HEK293 (cell line): Measurements from ENCODE around the gene DDX24.
A peak's percentile ranks its signal among the peaks of the same experiment; 100 is the strongest.

Source experiments
- CTCF ChIP-seq: fragments of 450-650 bp; formaldehyde crosslinking; IDR thresholded peaks from 2 replicates; pipeline ENCODE4 v1.5.1; 2016; ENCODE audit warnings: missing biosample characterization, missing genetic modification characterization
- EGR2 ChIP-seq: fragments of 450-650 bp; formaldehyde crosslinking; IDR thresholded peaks from 2 replicates; pipeline ENCODE4 v1.5.1; 2016; ENCODE audit warnings: low read depth, missing biosample characterization, missing genetic modification characterization
- HOXD13 ChIP-seq: sonication (generic); formaldehyde crosslinking; IDR thresholded peaks from 2 replicates; pipeline ENCODE4 v1.8.0; 2022; ENCODE audit warnings: missing genetic modification reagents, borderline replicate concordance
- ZNF426 ChIP-seq: fragments of 450-650 bp; formaldehyde crosslinking; IDR thresholded peaks from 2 replicates; pipeline ENCODE4 v1.5.1; 2017; ENCODE audit warnings: missing biosample characterization, missing genetic modification characterization, mild to moderate bottlenecking, inconsistent platforms, moderate library complexity
- ZNF623 ChIP-seq: fragments of 450-650 bp; formaldehyde crosslinking; IDR thresholded peaks from 2 replicates; pipeline ENCODE4 v1.5.1; 2016; ENCODE audit warnings: missing biosample characterization, missing genetic modification characterization
- ZNF747 ChIP-seq: fragments of 450-650 bp; formaldehyde crosslinking; IDR thresholded peaks from 2 replicates; pipeline ENCODE4 v1.5.1; 2016; ENCODE audit warnings: missing biosample characterization, missing genetic modification characterization
- TF ChIP-seq, protein P1 (sequence below): IDR thresholded peaks from 2 replicates; pipeline ENCODE4 v1.6.1; 2011; ENCODE audit warnings: mild to moderate bottlenecking, low read depth, low read length, borderline replicate concordance
- TF ChIP-seq, protein P2 (sequence below): fragments of 450-650 bp; formaldehyde crosslinking; IDR thresholded peaks from 2 replicates; pipeline ENCODE4 v1.5.1; 2016; ENCODE audit warnings: missing biosample characterization, missing genetic modification characterization, low read depth

DNA sequence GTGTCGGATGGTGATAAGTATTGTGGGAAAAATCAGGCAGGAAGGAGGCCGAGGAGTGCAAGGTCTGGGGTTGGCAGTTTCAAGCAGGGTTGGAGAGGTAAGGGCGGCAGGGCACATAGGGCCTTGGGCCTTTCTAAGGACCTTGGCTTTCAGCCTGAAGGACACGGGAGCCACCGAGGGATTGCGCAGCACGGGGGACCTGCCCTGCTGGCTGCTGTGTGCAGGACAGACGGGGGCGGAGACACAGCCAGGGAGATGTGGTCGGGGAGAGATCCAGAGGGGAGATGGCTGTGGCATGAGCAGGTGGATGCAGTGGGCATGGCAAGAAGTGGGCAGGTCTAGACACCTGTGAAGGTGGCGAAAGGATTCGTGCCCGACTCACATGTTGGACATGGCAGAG is 40.2 kb downstream of the DDX24 start:
- TF ChIP-seq ZNF747 (tag by site-specific recombination) (no peak), CTCF (no peak), EGR2 (0 out of 2 replicates have a peak, but pooled peaks have one; percentile 12), ZNF426 (no peak), HOXD13 (CRISPR knock-in tag) (no peak), ZNF623 (tag by site-specific recombination) (no peak)
- TF ChIP-seq, protein P1, sequence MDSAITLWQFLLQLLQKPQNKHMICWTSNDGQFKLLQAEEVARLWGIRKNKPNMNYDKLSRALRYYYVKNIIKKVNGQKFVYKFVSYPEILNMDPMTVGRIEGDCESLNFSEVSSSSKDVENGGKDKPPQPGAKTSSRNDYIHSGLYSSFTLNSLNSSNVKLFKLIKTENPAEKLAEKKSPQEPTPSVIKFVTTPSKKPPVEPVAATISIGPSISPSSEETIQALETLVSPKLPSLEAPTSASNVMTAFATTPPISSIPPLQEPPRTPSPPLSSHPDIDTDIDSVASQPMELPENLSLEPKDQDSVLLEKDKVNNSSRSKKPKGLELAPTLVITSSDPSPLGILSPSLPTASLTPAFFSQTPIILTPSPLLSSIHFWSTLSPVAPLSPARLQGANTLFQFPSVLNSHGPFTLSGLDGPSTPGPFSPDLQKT: no peak
- TF ChIP-seq, protein P2, sequence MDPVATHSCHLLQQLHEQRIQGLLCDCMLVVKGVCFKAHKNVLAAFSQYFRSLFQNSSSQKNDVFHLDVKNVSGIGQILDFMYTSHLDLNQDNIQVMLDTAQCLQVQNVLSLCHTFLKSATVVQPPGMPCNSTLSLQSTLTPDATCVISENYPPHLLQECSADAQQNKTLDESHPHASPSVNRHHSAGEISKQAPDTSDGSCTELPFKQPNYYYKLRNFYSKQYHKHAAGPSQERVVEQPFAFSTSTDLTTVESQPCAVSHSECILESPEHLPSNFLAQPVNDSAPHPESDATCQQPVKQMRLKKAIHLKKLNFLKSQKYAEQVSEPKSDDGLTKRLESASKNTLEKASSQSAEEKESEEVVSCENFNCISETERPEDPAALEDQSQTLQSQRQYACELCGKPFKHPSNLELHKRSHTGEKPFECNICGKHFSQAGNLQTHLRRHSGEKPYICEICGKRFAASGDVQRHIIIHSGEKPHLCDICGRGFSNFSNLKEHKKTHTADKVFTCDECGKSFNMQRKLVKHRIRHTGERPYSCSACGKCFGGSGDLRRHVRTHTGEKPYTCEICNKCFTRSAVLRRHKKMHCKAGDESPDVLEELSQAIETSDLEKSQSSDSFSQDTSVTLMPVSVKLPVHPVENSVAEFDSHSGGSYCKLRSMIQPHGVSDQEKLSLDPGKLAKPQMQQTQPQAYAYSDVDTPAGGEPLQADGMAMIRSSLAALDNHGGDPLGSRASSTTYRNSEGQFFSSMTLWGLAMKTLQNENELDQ (tag by site-specific recombination): no peak
